IMR-90 (cell line): ENCODE measurements around the gene CCDC102B. TPM values are rescaled to one million over a fixed set of nuclear protein-coding genes. Genes with fewer than 3 reads are reported as not detected.

Experiments used
- ATAC-seq: fragments of 200-7000 bp; cut with Tn5 transposase; 2 replicates; pipeline ENCODE4 v1.9.1; 2020; ENCODE audit warnings: low read depth, mild to moderate bottlenecking, moderate library complexity
- BruUV-seq: library from RNA; stranded (reverse); fragments of 400-500 nt; replicated peaks from 2 replicates; lab custom pipeline; 2021; lab: Mats Ljungman, UMichigan
- CTCF ChIA-PET: fragments of 300-600 bp; formaldehyde crosslinking; extraction: SDS; loops from one replicate; lab custom pipeline; 2021; ENCODE audit warnings: antibody characterized with exemption; lab: Yijun Ruan, JAX
- POLR2A ChIA-PET: fragments of 300-600 bp; sonication (Branson Sonifier 250); formaldehyde crosslinking; loops from one replicate; lab custom pipeline; 2022; ENCODE audit warnings: antibody characterized with exemption; ENCODE audit not compliant: unreplicated experiment; lab: Charles Lee
- DNase-seq: peaks from one replicate; pipeline ENCODE4 v3.0.0; 2013
- H2AFZ ChIP-seq: replicated peaks from 2 replicates; pipeline ENCODE3; 2013; ENCODE audit warnings: low read length, mild to moderate bottlenecking; ENCODE audit not compliant: poor library complexity
- H2AK5ac ChIP-seq: 2 replicates; pipeline ENCODE4 v1.6.1; 2013; ENCODE audit warnings: low read depth, low read length, inconsistent platforms
- H2AK9ac ChIP-seq: replicated peaks from 2 replicates; pipeline ENCODE3; 2013; ENCODE audit warnings: mild to moderate bottlenecking, low read depth, low read length, moderate library complexity; ENCODE audit not compliant: poor library complexity
- H2BK120ac ChIP-seq: 2 replicates; pipeline ENCODE4 v1.6.1; 2013; ENCODE audit warnings: low read depth, low read length, inconsistent platforms
- H2BK15ac ChIP-seq: 3 replicates; pipeline ENCODE4 v1.6.1; 2013; ENCODE audit warnings: low read depth, low read length, inconsistent platforms
- H2BK20ac ChIP-seq: 2 replicates; pipeline ENCODE4 v1.6.1; 2013; ENCODE audit warnings: low read depth, mild to moderate bottlenecking, inconsistent platforms, low read length, moderate library complexity
- H2BK5ac ChIP-seq: 2 replicates; pipeline ENCODE4 v1.6.1; 2013; ENCODE audit warnings: mild to moderate bottlenecking, low read depth, low read length, inconsistent platforms; ENCODE audit not compliant: poor library complexity, severe bottlenecking
- H3K14ac ChIP-seq: replicated peaks from 2 replicates; pipeline ENCODE4 v1.6.1; 2013; ENCODE audit warnings: low read depth, low read length, inconsistent platforms
- H3K18ac ChIP-seq: 2 replicates; pipeline ENCODE4 v1.6.1; 2013; ENCODE audit warnings: low read depth, low read length, control low read depth
- H3K23ac ChIP-seq: 2 replicates; pipeline ENCODE4 v1.6.1; 2013; ENCODE audit warnings: low read depth, low read length, inconsistent platforms
- H3K27ac ChIP-seq: 2 replicates; pipeline ENCODE4 v1.5.1; 2013; ENCODE audit warnings: mild to moderate bottlenecking, control low read depth, low read length; ENCODE audit not compliant: insufficient read depth
- H3K27me3 ChIP-seq: 2 replicates; pipeline ENCODE4 v1.6.1; 2013; ENCODE audit warnings: low read length; ENCODE audit not compliant: control insufficient read depth, insufficient read depth
- H3K36me3 ChIP-seq: 2 replicates; pipeline ENCODE4 v1.6.1; 2013; ENCODE audit warnings: low read length, mixed read lengths; ENCODE audit not compliant: control insufficient read depth, insufficient read depth
- H3K4ac ChIP-seq: 2 replicates; pipeline ENCODE4 v1.6.1; 2013; ENCODE audit warnings: low read depth, low read length, inconsistent platforms
- H3K4me1 ChIP-seq: 2 replicates; pipeline ENCODE4 v1.6.1; 2013; ENCODE audit warnings: low read length, mixed read lengths; ENCODE audit not compliant: control insufficient read depth, insufficient read depth
- H3K4me2 ChIP-seq: 2 replicates; pipeline ENCODE4 v1.6.1; 2013; ENCODE audit warnings: low read depth, mild to moderate bottlenecking, control low read depth, low read length, moderate library complexity
- H3K4me3 ChIP-seq: 2 replicates; pipeline ENCODE4 v1.5.1; 2013; ENCODE audit warnings: low read depth, mild to moderate bottlenecking, control low read depth, low read length, moderate library complexity; ENCODE audit not compliant: insufficient read depth
- H3K56ac ChIP-seq: 2 replicates; pipeline ENCODE4 v1.6.1; 2013; ENCODE audit warnings: low read length, inconsistent platforms; ENCODE audit not compliant: insufficient read depth; ENCODE audit errors: extremely low read depth
- H3K79me1 ChIP-seq, 2 experiments: 2 replicates each; pipeline ENCODE4 v1.6.1; 2013; ENCODE audit warnings: low read length in 2 of 2, inconsistent platforms in 1 of 2, low read depth in 1 of 2
- H3K9ac ChIP-seq: 2 replicates; pipeline ENCODE4 v1.6.1; 2013; ENCODE audit warnings: low read depth, low read length, control low read depth
- H3K9me1 ChIP-seq: 2 replicates; pipeline ENCODE4 v1.6.1; 2013; ENCODE audit warnings: low read length, inconsistent platforms; ENCODE audit not compliant: insufficient read depth
- H3K9me3 ChIP-seq: 2 replicates; pipeline ENCODE4 v1.6.1; 2013; ENCODE audit warnings: low read length; ENCODE audit not compliant: control insufficient read depth, insufficient read depth
- H4K20me1 ChIP-seq: 2 replicates; pipeline ENCODE4 v1.6.1; 2013; ENCODE audit warnings: low read length, inconsistent platforms; ENCODE audit not compliant: insufficient read depth
- H4K5ac ChIP-seq: 2 replicates; pipeline ENCODE4 v1.6.1; 2013; ENCODE audit warnings: mild to moderate bottlenecking, low read depth, low read length, control low read depth
- H4K8ac ChIP-seq, 2 experiments: 2 replicates each; pipeline ENCODE4 v1.6.1; 2013; ENCODE audit warnings: low read depth in 2 of 2, low read length in 2 of 2, control low read depth in 1 of 2, inconsistent platforms in 1 of 2
- H4K91ac ChIP-seq: 2 replicates; pipeline ENCODE4 v1.6.1; 2013; ENCODE audit warnings: low read depth, low read length, inconsistent platforms; ENCODE audit not compliant: insufficient read depth
- CEBPB ChIP-seq: IDR thresholded peaks from 2 replicates; pipeline ENCODE4 v1.6.1; 2012; ENCODE audit warnings: low read depth, low read length, improper control_type of control experiment
- MAFK ChIP-seq: IDR thresholded peaks from 2 replicates; pipeline ENCODE4 v1.6.1; 2012; ENCODE audit warnings: low read depth, low read length, improper control_type of control experiment
- RFX5 ChIP-seq: IDR thresholded peaks from 2 replicates; pipeline ENCODE4 v1.8.0; 2012; ENCODE audit warnings: low read depth, mild to moderate bottlenecking, low read length, moderate library complexity
- SMC3 ChIP-seq: fragments of 150-350 bp; IDR thresholded peaks from 2 replicates; pipeline ENCODE4 v1.6.1; 2016; ENCODE audit warnings: low read depth, mild to moderate bottlenecking, antibody characterized with exemption, low read length, moderate library complexity
- WGBS, 2 experiments: methylation state at CpG; one replicate each; pipeline versions ENCODE4 v1.1.5 to v1.1.7; 2013; ENCODE audit warnings: missing lambda C conversion rate in 2 of 2; ENCODE audit not compliant: insufficient read length in 1 of 2; ENCODE audit errors: extremely low coverage in 2 of 2; 5-methylcytosine and 5-hydroxymethylcytosine counted together
- dilution Hi-C: fragments of 300-500 bp; cut with HindIII; formaldehyde crosslinking; loops from one replicate; pipeline ENCODE4 v1.14.3; 2018; ENCODE audit warnings: low sequenced_read_pairs; ENCODE audit not compliant: unreplicated experiment
- in situ Hi-C: fragments of 300-500 bp; cut with MboI; formaldehyde crosslinking; loops from 3 replicates; pipeline ENCODE4 v1.14.3; 2019; ENCODE audit warnings: low sequenced_read_pairs, inconsistent platforms, mixed read lengths
- intact Hi-C: fragments of 100-400 bp; cut with micrococcal nuclease; formaldehyde crosslinking; loops from 2 replicates; pipeline ENCODE4 v1.10.0; 2022
- polyA plus RNA-seq, 3 experiments: library from polyadenylated mRNA; depleted of rRNA; stranded (reverse); fragments of >200 nt; gene quantifications; 2 replicates each; pipeline ENCODE4 v1.2.3, GENCODE V29; 2012; ENCODE audit warnings: low replicate concordance in 1 of 3
- total RNA-seq: library from RNA; depleted of rRNA; stranded (reverse); fragments of >200 nt; gene quantifications from 2 replicates; pipeline ENCODE4 v1.2.3, GENCODE V29; 2012
- TF ChIP-seq, protein P1 (sequence below): conservative IDR thresholded peaks from 2 replicates; pipeline ENCODE4 v1.5.1; 2012; ENCODE audit warnings: mild to moderate bottlenecking, low read depth, low read length, improper control_type of control experiment
- TF ChIP-seq, protein P2 (sequence below): fragments of 150-350 bp; IDR thresholded peaks from 2 replicates; pipeline ENCODE4 v1.6.1; 2017; ENCODE audit warnings: mild to moderate bottlenecking, antibody characterized with exemption, low read length, low read depth

CCDC102B gene
- total and polyA plus RNA-seq, 2 of the 4 experiments (the other 2 are of a cell fraction), result 0.54 to 1.4 TPM

DNA sequence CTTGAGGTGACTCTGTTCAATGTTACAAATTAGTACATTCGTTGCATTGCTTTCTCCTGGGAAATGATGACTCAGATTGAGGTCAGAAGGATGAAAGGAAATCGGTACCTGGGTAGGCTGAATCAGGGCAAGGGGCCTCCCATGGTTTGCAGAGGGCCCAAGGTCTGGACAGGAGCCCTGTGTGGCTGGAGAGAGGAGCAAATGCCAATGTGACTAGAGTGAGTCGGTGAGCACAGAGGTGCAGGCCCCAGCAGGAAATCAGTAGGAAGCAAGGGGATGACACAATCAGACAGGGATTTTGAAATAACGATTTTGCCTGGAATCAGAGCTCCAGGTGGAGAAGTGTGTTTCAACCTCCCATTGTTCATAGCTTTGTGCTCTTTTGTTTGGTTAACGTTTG lies 118.9 kb downstream of the CCDC102B start:
- Histone ChIP-seq H3K27me3 (no peaks in the 10 kb centered on the region), H2BK5ac (no peak overlapping the region), H2BK15ac (no peak overlapping the region), H2BK120ac (no peak overlapping the region), H3K79me1 (no peaks in the 10 kb centered on the region), H4K5ac (no peak overlapping the region), H3K9ac (no peak overlapping the region), H2AK9ac (no peak overlapping the region), H3K14ac (no peak overlapping the region), H3K4me3 (no peak overlapping the region), H2AK5ac (no peak overlapping the region), H4K8ac (no peak overlapping the region), H2BK20ac (no peak overlapping the region), H3K56ac (no peak overlapping the region), H3K18ac (no peak overlapping the region), H3K4ac (no peak overlapping the region), H3K36me3 (no peaks in the 10 kb centered on the region), H3K4me2 (no peak overlapping the region), H3K4me1 (no peaks in the 10 kb centered on the region), H3K9me1 (peaks cover 2% of the 10 kb centered on the region; the same call in 1 of the 2 replicates), H3K9me3 (no peaks in the 10 kb centered on the region), H3K23ac (no peak overlapping the region), H4K20me1 (no peaks in the 10 kb centered on the region), H2AFZ (no peak overlapping the region), H3K27ac (no peak overlapping the region), H4K91ac (no peak overlapping the region)
- in situ Hi-C loops, result no loop called here
- ChIA-PET POLR2A (no interaction called here), CTCF (no interaction called here)
- intact Hi-C loops, result no loop called here
- DNase-seq, result no peak
- TF ChIP-seq SMC3, result no peak
- TF ChIP-seq RFX5, result no peak
- TF ChIP-seq, protein P1, sequence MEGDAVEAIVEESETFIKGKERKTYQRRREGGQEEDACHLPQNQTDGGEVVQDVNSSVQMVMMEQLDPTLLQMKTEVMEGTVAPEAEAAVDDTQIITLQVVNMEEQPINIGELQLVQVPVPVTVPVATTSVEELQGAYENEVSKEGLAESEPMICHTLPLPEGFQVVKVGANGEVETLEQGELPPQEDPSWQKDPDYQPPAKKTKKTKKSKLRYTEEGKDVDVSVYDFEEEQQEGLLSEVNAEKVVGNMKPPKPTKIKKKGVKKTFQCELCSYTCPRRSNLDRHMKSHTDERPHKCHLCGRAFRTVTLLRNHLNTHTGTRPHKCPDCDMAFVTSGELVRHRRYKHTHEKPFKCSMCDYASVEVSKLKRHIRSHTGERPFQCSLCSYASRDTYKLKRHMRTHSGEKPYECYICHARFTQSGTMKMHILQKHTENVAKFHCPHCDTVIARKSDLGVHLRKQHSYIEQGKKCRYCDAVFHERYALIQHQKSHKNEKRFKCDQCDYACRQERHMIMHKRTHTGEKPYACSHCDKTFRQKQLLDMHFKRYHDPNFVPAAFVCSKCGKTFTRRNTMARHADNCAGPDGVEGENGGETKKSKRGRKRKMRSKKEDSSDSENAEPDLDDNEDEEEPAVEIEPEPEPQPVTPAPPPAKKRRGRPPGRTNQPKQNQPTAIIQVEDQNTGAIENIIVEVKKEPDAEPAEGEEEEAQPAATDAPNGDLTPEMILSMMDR, result no peak
- TF ChIP-seq, protein P2, sequence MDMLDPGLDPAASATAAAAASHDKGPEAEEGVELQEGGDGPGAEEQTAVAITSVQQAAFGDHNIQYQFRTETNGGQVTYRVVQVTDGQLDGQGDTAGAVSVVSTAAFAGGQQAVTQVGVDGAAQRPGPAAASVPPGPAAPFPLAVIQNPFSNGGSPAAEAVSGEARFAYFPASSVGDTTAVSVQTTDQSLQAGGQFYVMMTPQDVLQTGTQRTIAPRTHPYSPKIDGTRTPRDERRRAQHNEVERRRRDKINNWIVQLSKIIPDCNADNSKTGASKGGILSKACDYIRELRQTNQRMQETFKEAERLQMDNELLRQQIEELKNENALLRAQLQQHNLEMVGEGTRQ, result no peak
- TF ChIP-seq CEBPB, result no peak
- TF ChIP-seq MAFK, result no peak
- BruUV-seq, result no TSS peak
- whole genome bisulfite sequencing, 2 experiments, result 62% methylated on average over 2 of the region's 5 CpGs; no CpG with 5 or more reads in 1 of the 2 experiments
- ATAC-seq, result no peak
- dilution Hi-C loops, result no loop called here
